ENCODE data around the gene CTDP1. TPM values are rescaled to one million over a fixed set of nuclear protein-coding genes. Genes with fewer than 3 reads are reported as not detected.

CTDP1 gene
- total and polyA plus RNA-seq, 4 donors: 7.0 to 19.8 (median 16.7) TPM

DNA sequence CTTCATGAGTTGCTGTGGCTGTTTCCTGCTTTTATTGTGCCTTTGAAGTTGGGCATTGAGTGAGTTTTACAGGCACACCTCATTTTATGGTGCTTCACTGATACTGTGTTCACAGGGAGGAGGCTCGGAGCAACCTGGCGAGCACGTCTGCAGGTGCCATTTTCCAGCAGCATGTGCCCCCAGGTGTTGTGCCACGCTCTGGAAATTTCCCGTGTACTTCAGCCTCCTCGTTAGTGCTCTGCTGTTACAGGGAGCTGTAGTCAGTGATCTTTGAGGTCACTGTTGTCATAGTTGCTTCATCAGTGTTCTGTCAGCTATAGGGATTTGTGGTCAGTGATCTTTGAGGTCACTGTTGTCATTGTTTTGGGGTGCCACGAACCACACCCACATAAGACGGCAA, 20.1 kb downstream of the CTDP1 start:
- intact Hi-C loops (cut with DNase I): no loop called here
- H3K4me1 ChIP-seq (ENCODE audit: control insufficient read depth in 1 of 2, insufficient read depth in 2 of 2, low read length in 2 of 2): no peaks in the 10 kb centered on the region
- ATAC-seq (ENCODE audit: low FRiP score) (no peak), DNase-seq (no peak)
- WGBS, 2 donors: 94 to 97% methylated on average over 8 of the region's 8 CpGs
- no peak overlapping the region for H3K27ac ChIP-seq (ENCODE audit: low read depth in 1 of 2, low read length in 2 of 2)
- H3K36me3 ChIP-seq (ENCODE audit: control insufficient read depth in 1 of 2, insufficient read depth in 2 of 2, low read length in 1 of 2): peaks cover 0 to 12% of the 10 kb centered on the region in 2 donors
- no peak overlapping the region for H3K4me3 ChIP-seq (ENCODE audit: low read length in 2 of 2)
- no peaks in the 10 kb centered on the region for H3K9me3 ChIP-seq (ENCODE audit: control insufficient read depth, low read length)
- no peaks in the 10 kb centered on the region for H3K27me3 ChIP-seq (ENCODE audit: control insufficient read depth in 1 of 2, insufficient read depth in 2 of 2, low read length in 1 of 2)

DNA sequence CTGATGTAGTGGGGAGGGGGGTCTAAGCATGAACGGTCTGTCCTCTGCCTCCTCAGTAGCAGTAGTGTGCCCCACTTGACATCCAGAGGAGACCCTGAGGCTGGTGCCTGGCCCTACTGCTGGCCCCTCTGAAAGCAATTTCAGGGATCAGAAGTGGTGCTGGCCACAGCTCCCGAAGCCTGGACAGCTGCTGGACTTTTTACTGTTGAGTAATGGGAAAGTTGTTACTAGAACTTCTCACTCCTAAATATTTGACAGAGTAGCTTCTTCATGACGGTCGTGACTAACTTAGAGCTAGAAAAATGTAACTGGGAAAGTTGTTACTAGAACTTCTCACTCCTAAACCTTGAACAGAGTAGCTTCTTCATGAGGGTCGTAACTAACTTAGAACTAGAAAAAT, 23.3 kb downstream of the CTDP1 start:
- WGBS, 2 donors: 93 to 94% methylated on average over 5 of the region's 5 CpGs
- intact Hi-C loops (cut with DNase I): no loop called here
- H3K36me3 ChIP-seq (ENCODE audit: control insufficient read depth in 1 of 2, insufficient read depth in 2 of 2, low read length in 1 of 2): peaks cover 0 to 8% of the 10 kb centered on the region in 2 donors

DNA sequence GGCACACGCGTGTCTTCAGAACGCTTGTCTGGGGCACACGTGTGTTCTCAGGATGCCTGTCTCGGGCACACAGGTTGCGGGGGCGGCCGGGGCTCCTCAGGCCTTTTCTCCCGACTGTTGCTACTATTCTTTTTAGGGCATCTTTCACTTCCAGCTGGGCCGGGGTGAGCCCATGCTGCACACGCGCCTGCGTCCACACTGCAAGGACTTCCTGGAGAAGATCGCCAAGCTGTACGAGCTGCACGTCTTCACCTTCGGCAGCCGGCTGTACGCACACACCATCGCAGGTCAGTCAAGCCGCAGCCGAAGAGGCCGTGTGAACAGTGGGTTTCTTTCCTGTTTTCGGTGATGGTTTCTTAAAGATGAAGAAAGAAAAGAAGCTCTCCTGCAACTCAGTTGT, 25.0 kb downstream of the CTDP1 start:
- DNase-seq: no peak
- H3K9me3 ChIP-seq (ENCODE audit: control insufficient read depth, low read length): no peaks in the 10 kb centered on the region
- no peaks in the 10 kb centered on the region for H3K4me1 ChIP-seq (ENCODE audit: control insufficient read depth in 1 of 2, insufficient read depth in 2 of 2, low read length in 2 of 2)
- H3K27me3 ChIP-seq (ENCODE audit: control insufficient read depth in 1 of 2, insufficient read depth in 2 of 2, low read length in 1 of 2): no peaks in the 10 kb centered on the region
- intact Hi-C loops (cut with DNase I): no loop called here
- ATAC-seq (ENCODE audit: low FRiP score): no peak
- 96 to 97% methylated on average over 24 of the region's 24 CpGs for WGBS, 2 donors
- H3K4me3 ChIP-seq (ENCODE audit: low read length in 2 of 2): no peak overlapping the region
- no peak overlapping the region for H3K27ac ChIP-seq (ENCODE audit: low read depth in 1 of 2, low read length in 2 of 2)
- peaks cover 0 to 2% of the 10 kb centered on the region in 2 donors for H3K36me3 ChIP-seq (ENCODE audit: control insufficient read depth in 1 of 2, insufficient read depth in 2 of 2, low read length in 1 of 2)

More for the DNA sequence above, 23.3 kb downstream of the CTDP1 start:
- DNase-seq: no peak
- Histone ChIP-seq H3K27ac (ENCODE audit: low read depth in 1 of 2, low read length in 2 of 2) (no peak overlapping the region), H3K9me3 (ENCODE audit: control insufficient read depth, low read length) (no peaks in the 10 kb centered on the region), H3K4me3 (ENCODE audit: low read length in 2 of 2) (no peak overlapping the region), H3K27me3 (ENCODE audit: control insufficient read depth in 1 of 2, insufficient read depth in 2 of 2, low read length in 1 of 2) (no peaks in the 10 kb centered on the region), H3K4me1 (ENCODE audit: control insufficient read depth in 1 of 2, insufficient read depth in 2 of 2, low read length in 2 of 2) (no peaks in the 10 kb centered on the region)
- no peak for ATAC-seq (ENCODE audit: low FRiP score)

DNA sequence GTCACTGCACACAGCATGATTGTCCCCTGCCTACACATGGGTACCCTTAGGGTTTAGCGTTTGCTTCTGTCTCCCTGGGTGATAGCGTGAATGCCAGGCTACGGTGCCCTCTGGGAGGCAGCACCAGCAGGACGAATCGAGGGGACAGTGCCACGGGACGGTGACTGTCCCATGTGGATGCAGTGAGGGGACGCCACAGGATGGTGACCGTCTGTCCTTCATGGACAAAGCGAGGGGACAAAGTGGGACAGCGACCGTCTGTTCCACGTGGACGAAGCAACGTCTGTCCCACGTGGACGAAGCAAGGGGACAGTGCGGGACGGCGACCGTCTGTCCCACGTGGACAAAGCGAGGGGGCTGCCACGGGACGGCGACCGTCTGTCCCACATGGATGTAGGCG, 25.7 kb downstream of the CTDP1 start:
- H3K36me3 ChIP-seq (ENCODE audit: control insufficient read depth in 1 of 2, insufficient read depth in 2 of 2, low read length in 1 of 2): peaks cover 0 to 2% of the 10 kb centered on the region in 2 donors
- no peak for ATAC-seq (ENCODE audit: low FRiP score)
- no peak overlapping the region for H3K27ac ChIP-seq (ENCODE audit: low read depth in 1 of 2, low read length in 2 of 2)
- intact Hi-C loops (cut with DNase I): no loop called here
- no peaks in the 10 kb centered on the region for H3K9me3 ChIP-seq (ENCODE audit: control insufficient read depth, low read length)
- no peaks in the 10 kb centered on the region for H3K4me1 ChIP-seq (ENCODE audit: control insufficient read depth in 1 of 2, insufficient read depth in 2 of 2, low read length in 2 of 2)
- no peaks in the 10 kb centered on the region for H3K27me3 ChIP-seq (ENCODE audit: control insufficient read depth in 1 of 2, insufficient read depth in 2 of 2, low read length in 1 of 2)
- DNase-seq: no peak
- WGBS, 2 donors: 95 to 96% methylated on average over 28 of the region's 28 CpGs
- no peak overlapping the region for H3K4me3 ChIP-seq (ENCODE audit: low read length in 2 of 2)

DNA sequence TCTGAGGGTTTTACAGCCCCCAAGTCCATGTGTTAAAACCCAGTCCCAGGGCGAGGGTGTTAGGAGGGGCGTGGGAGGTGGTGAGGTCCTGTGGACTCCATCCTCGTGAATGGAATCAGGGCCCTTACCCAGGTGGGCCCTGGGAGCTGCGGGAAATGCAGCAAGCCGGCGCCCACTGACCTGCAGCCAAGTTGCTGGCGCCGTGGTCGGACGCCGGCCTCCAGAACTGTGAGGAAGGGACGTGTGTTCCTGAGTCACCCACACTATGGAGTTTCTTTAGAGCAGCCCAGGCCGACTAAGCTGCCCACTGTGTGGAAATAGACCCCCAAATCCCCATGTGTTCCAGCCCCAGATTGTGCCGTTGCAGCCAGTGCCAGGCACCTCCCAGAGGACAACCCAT, 26.4 kb downstream of the CTDP1 start:
- ATAC-seq (ENCODE audit: low FRiP score): no peak

DNA sequence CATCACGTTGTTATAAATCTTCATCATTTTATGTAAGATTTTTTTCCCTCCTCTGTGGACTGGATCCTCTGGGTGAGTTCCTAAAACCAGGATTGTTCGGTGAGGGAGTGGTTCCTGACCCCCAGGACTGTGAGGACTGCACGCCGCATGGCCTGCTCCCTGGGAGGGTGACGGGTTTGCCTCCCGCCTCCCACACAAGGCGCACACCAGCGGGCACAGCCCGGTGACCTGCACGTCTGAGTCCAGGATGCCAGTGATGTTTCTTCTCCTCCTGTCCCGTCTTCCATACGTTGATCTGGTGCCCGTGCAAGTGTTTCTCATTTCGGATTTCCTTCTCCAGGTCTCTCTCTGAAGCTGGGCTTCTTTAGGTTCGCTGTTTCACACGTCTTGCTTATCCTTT, 27.1 kb downstream of the CTDP1 start:
- 93 to 95% methylated on average over 16 of the region's 16 CpGs for WGBS, 2 donors
- no peak overlapping the region for H3K4me3 ChIP-seq (ENCODE audit: low read length in 2 of 2)
- intact Hi-C loops (cut with DNase I): no loop called here

More for the DNA sequence above, 26.4 kb downstream of the CTDP1 start:
- Histone ChIP-seq H3K36me3 (ENCODE audit: control insufficient read depth in 1 of 2, insufficient read depth in 2 of 2, low read length in 1 of 2) (peaks cover 0 to 2% of the 10 kb centered on the region in 2 donors), H3K4me1 (ENCODE audit: control insufficient read depth in 1 of 2, insufficient read depth in 2 of 2, low read length in 2 of 2) (no peaks in the 10 kb centered on the region), H3K27ac (ENCODE audit: low read depth in 1 of 2, low read length in 2 of 2) (no peak overlapping the region), H3K27me3 (ENCODE audit: control insufficient read depth in 1 of 2, insufficient read depth in 2 of 2, low read length in 1 of 2) (no peaks in the 10 kb centered on the region), H3K4me3 (ENCODE audit: low read length in 2 of 2) (no peak overlapping the region), H3K9me3 (ENCODE audit: control insufficient read depth, low read length) (no peaks in the 10 kb centered on the region)
- intact Hi-C loops (cut with DNase I): no loop called here
- DNase-seq: no peak
- 87 to 92% methylated on average over 14 of the region's 14 CpGs for WGBS, 2 donors

DNA sequence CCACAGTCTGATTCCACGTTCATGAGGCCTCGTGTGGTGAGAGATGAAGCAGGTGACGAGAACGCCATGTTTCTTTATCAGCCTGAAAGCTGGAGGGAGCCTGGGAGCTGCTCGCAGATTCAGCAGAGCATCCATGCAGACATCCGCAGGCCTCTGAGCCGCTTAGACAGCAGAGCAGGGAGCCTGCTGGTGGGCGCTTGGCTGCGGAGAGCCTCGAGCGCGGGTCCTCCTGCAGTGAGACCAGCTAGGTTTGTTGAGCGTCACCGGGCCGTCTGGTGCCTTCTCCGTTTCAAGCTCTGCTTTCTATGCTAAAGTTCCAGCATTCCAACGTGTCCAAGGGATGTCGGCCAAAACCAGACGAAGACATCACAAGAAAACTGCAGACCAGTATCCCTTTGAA, 27.6 kb downstream of the CTDP1 start:
- H3K4me3 ChIP-seq (ENCODE audit: low read length in 2 of 2): no peak overlapping the region
- no peaks in the 10 kb centered on the region for H3K27me3 ChIP-seq (ENCODE audit: control insufficient read depth in 1 of 2, insufficient read depth in 2 of 2, low read length in 1 of 2)
- no peak for DNase-seq
- ATAC-seq (ENCODE audit: low FRiP score): no peak
- intact Hi-C loops (cut with DNase I): no loop called here
- H3K4me1 ChIP-seq (ENCODE audit: control insufficient read depth in 1 of 2, insufficient read depth in 2 of 2, low read length in 2 of 2): no peaks in the 10 kb centered on the region
- WGBS, 2 donors: 95 to 96% methylated on average over 19 of the region's 19 CpGs
- H3K27ac ChIP-seq (ENCODE audit: low read depth in 1 of 2, low read length in 2 of 2): no peak overlapping the region
- H3K36me3 ChIP-seq (ENCODE audit: control insufficient read depth in 1 of 2, insufficient read depth in 2 of 2, low read length in 1 of 2): peaks cover 0 to 2% of the 10 kb centered on the region in 2 donors
- H3K9me3 ChIP-seq (ENCODE audit: control insufficient read depth, low read length): no peaks in the 10 kb centered on the region

More for the DNA sequence above, 27.1 kb downstream of the CTDP1 start:
- DNase-seq (no peak), ATAC-seq (ENCODE audit: low FRiP score) (no peak)
- Histone ChIP-seq H3K36me3 (ENCODE audit: control insufficient read depth in 1 of 2, insufficient read depth in 2 of 2, low read length in 1 of 2) (peaks cover 0 to 2% of the 10 kb centered on the region in 2 donors), H3K27ac (ENCODE audit: low read depth in 1 of 2, low read length in 2 of 2) (no peak overlapping the region), H3K4me1 (ENCODE audit: control insufficient read depth in 1 of 2, insufficient read depth in 2 of 2, low read length in 2 of 2) (no peaks in the 10 kb centered on the region), H3K9me3 (ENCODE audit: control insufficient read depth, low read length) (no peaks in the 10 kb centered on the region), H3K27me3 (ENCODE audit: control insufficient read depth in 1 of 2, insufficient read depth in 2 of 2, low read length in 1 of 2) (no peaks in the 10 kb centered on the region)

DNA sequence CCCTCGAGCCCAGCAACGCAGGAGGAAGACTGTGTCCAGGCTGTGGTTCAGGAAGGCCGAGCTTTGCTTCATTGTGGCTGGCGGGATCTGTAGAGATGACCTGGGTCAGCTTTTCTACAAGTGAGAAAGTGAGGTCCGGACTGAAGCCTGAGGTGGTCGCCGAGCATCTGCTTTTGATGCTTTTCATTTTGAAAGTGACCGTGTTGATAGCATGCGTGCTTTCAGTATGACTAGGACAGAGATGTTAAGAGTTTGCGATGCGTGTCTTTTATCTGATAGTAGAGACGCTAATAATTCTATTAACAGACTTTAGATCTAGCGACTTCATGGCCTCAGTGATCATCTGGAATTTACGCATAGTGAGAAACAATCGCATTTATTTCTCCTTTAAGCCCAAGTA, 28.1 kb downstream of the CTDP1 start:
- H3K4me1 ChIP-seq (ENCODE audit: control insufficient read depth in 1 of 2, insufficient read depth in 2 of 2, low read length in 2 of 2): no peaks in the 10 kb centered on the region
- no peak for ATAC-seq (ENCODE audit: low FRiP score)
- H3K4me3 ChIP-seq (ENCODE audit: low read length in 2 of 2): no peak overlapping the region
- peaks cover 0 to 2% of the 10 kb centered on the region in 2 donors for H3K36me3 ChIP-seq (ENCODE audit: control insufficient read depth in 1 of 2, insufficient read depth in 2 of 2, low read length in 1 of 2)
- H3K27me3 ChIP-seq (ENCODE audit: control insufficient read depth in 1 of 2, insufficient read depth in 2 of 2, low read length in 1 of 2): no peaks in the 10 kb centered on the region
- 94 to 96% methylated on average over 15 of the region's 15 CpGs for WGBS, 2 donors
- intact Hi-C loops (cut with DNase I): no loop called here
- H3K9me3 ChIP-seq (ENCODE audit: control insufficient read depth, low read length): no peaks in the 10 kb centered on the region
- no peak for DNase-seq
- H3K27ac ChIP-seq (ENCODE audit: low read depth in 1 of 2, low read length in 2 of 2): no peak overlapping the region

DNA sequence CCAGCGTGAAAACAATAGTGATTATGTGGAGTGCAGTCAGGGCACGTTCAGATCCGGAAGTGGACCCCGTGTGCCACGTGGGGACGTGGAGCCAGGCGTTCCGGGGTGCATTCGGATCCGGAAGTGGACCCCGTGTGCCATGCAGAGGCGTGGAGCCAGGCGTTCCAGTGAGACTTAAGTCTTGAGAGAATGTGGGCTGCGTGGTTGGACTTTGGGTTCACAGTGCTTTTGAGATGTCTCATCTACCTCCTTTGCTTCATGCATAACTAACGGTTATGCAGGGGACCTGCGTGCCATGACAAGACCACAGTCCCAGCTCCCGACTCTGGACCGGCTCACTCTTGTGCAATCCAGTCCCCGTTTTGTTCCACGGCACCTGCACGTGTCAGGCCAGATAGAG, 28.8 kb downstream of the CTDP1 start:
- Histone ChIP-seq H3K27me3 (ENCODE audit: control insufficient read depth in 1 of 2, insufficient read depth in 2 of 2, low read length in 1 of 2) (no peaks in the 10 kb centered on the region), H3K27ac (ENCODE audit: low read depth in 1 of 2, low read length in 2 of 2) (no peak overlapping the region), H3K4me1 (ENCODE audit: control insufficient read depth in 1 of 2, insufficient read depth in 2 of 2, low read length in 2 of 2) (no peaks in the 10 kb centered on the region), H3K9me3 (ENCODE audit: control insufficient read depth, low read length) (no peaks in the 10 kb centered on the region), H3K4me3 (ENCODE audit: low read length in 2 of 2) (no peak overlapping the region), H3K36me3 (ENCODE audit: control insufficient read depth in 1 of 2, insufficient read depth in 2 of 2, low read length in 1 of 2) (peaks cover 0 to 2% of the 10 kb centered on the region in 2 donors)
- DNase-seq (no peak), ATAC-seq (ENCODE audit: low FRiP score) (no peak)
- intact Hi-C loops (cut with DNase I): no loop called here
- WGBS, 2 donors: 89 to 94% methylated on average over 21 of the region's 21 CpGs
